Measurements from ENCODE around the gene GALNT2. TPM values are rescaled to one million over a fixed set of nuclear protein-coding genes. Genes with fewer than 3 reads are reported as not detected.

GALNT2 gene
- total RNA-seq, 1 donor from 2014 or later = 67.9 TPM

GRCh38 chr1:230071316-230071715, 4.3 kb downstream of the GALNT2 start:
- DNase-seq (ENCODE audit: low spot score) = no peak

- DNase-seq (ENCODE audit: low spot score) = no peak
These were observed 5.3 kb downstream of the GALNT2 start for GRCh38 chr1:230072296-230072695.

- no peak for DNase-seq (ENCODE audit: low spot score)
These were observed 5.8 kb downstream of the GALNT2 start for GRCh38 chr1:230072866-230073265.

GRCh38 chr1:230073371-230074035, 6.5 kb downstream of the GALNT2 start:
- DNase-seq (ENCODE audit: low spot score) = no peak

- no peak for DNase-seq (ENCODE audit: low spot score)
These were observed 7.2 kb downstream of the GALNT2 start for GRCh38 chr1:230074270-230074669.

GRCh38 chr1:230074762-230075161, 7.7 kb downstream of the GALNT2 start:
- DNase-seq (ENCODE audit: low spot score) = no peak

GRCh38 chr1:230076121-230076520, 9.1 kb downstream of the GALNT2 start:
- DNase-seq (ENCODE audit: low spot score) = no peak

- no peak for DNase-seq (ENCODE audit: low spot score)
These were observed 10.0 kb downstream of the GALNT2 start for GRCh38 chr1:230077011-230077410.

GRCh38 chr1:230077436-230078213, 10.6 kb downstream of the GALNT2 start:
- no peak for DNase-seq (ENCODE audit: low spot score)

- no peak for DNase-seq (ENCODE audit: low spot score)
These were observed 12.4 kb downstream of the GALNT2 start for GRCh38 chr1:230079199-230080024.

- no peak for DNase-seq (ENCODE audit: low spot score)
These were observed 13.8 kb downstream of the GALNT2 start for GRCh38 chr1:230080822-230081221.

GRCh38 chr1:230081751-230082150, 14.7 kb downstream of the GALNT2 start:
- DNase-seq (ENCODE audit: low spot score) = no peak

GRCh38 chr1:230082211-230082610, 15.2 kb downstream of the GALNT2 start:
- no peak for DNase-seq (ENCODE audit: low spot score)

GRCh38 chr1:230083053-230083452, 16.0 kb downstream of the GALNT2 start:
- DNase-seq (ENCODE audit: low spot score) = no peak

- DNase-seq (ENCODE audit: low spot score) = no peak
These were observed 16.8 kb downstream of the GALNT2 start for GRCh38 chr1:230083746-230084407.

- peak; percentile 74 for DNase-seq (ENCODE audit: low spot score)
These were observed 17.6 kb downstream of the GALNT2 start for GRCh38 chr1:230084408-230085177.

GRCh38 chr1:230085178-230085515, 18.1 kb downstream of the GALNT2 start:
- no peak for DNase-seq (ENCODE audit: low spot score)

- DNase-seq (ENCODE audit: low spot score) = no peak
These were observed 19.1 kb downstream of the GALNT2 start for GRCh38 chr1:230086151-230086550.

GRCh38 chr1:230087028-230087716, 20.1 kb downstream of the GALNT2 start:
- peak; percentile 60 for DNase-seq (ENCODE audit: low spot score)

GRCh38 chr1:230087717-230088105, 20.7 kb downstream of the GALNT2 start:
- DNase-seq (ENCODE audit: low spot score) = no peak

Data from ureter (tissue), 1 donor.